Fibroblast of villous mesenchyme (primary cell): ENCODE measurements around the gene TESK1. TPM values are rescaled to one million over a fixed set of nuclear protein-coding genes. Genes with fewer than 3 reads are reported as not detected.
A peak's percentile ranks its signal among the peaks of the same experiment; 100 is the strongest.

Source experiments
- DNase-seq: peaks from one replicate; pipeline ENCODE4 v3.0.0-alpha.2; 2010; ENCODE audit warnings: low read depth
- H3K4me3 ChIP-seq: 2 replicates; pipeline ENCODE4 v1.5.1; 2011; ENCODE audit warnings: low read depth, mild to moderate bottlenecking, low read length
- small RNA-seq: library from RNA; depleted of rRNA; stranded (forward); fragments of <200 nt; gene quantifications from one replicate; pipeline ENCODE3, GENCODE V24; 2012
- total RNA-seq: library from RNA; depleted of rRNA; stranded (reverse); fragments of >200 nt; gene quantifications from 2 replicates; pipeline ENCODE4 v1.2.3, GENCODE V29; 2012
- TF ChIP-seq, protein P1 (sequence below): IDR thresholded peaks from 2 replicates; pipeline ENCODE4 v1.5.1; 2012; ENCODE audit warnings: low read depth, mild to moderate bottlenecking, low read length; ENCODE audit not compliant: insufficient read depth

TESK1 gene
- total RNA-seq, 1 donor = 13.0 TPM

DNA sequence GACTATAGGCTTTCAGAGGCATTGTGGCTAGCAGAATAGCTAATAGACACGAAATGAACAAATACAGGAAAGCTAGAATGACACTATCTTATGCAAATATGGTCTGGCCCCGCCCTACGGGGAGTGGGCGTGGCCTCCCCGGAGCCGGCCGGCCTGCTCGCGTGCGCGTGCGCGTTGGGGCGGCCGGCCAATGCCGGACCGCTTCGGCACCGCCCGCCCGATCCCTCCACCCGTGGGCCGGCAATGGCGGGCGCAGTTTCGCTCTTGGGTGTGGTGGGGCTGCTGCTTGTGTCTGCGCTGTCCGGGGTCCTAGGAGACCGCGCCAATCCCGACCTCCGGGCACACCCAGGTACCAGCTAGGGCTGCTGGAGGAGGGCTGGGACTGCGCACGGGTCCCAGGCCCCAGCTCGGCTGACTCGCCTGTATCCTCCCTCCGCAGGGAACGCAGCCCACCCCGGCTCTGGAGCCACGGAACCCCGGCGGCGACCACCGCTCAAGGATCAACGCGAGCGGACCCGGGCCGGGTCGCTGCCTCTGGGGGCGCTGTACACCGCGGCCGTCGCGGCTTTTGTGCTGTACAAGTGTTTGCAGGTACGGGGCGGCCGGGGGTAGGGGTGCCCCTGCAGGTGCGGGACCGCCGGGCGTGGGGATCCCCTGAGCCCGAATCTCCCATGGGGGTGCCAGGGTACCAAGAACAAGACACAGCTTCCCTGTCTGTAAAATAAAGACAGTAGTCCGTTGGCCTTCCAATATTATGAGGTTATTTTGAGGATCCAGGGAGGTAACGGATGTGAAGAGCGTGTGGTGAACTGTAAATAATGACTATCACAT, 53.3 kb downstream of the TESK1 start, which contains the start of gene CCDC107:
Gene CCDC107 (plus strand): TSS at position 156 of the 831 bp plus-strand sequence. CDS start 88 bp downstream, at position 244.
- H3K4me3 ChIP-seq = peak within 1 kb of the TSS; percentile 86
- DNase-seq = peak; percentile 88
- TF ChIP-seq, protein P1, sequence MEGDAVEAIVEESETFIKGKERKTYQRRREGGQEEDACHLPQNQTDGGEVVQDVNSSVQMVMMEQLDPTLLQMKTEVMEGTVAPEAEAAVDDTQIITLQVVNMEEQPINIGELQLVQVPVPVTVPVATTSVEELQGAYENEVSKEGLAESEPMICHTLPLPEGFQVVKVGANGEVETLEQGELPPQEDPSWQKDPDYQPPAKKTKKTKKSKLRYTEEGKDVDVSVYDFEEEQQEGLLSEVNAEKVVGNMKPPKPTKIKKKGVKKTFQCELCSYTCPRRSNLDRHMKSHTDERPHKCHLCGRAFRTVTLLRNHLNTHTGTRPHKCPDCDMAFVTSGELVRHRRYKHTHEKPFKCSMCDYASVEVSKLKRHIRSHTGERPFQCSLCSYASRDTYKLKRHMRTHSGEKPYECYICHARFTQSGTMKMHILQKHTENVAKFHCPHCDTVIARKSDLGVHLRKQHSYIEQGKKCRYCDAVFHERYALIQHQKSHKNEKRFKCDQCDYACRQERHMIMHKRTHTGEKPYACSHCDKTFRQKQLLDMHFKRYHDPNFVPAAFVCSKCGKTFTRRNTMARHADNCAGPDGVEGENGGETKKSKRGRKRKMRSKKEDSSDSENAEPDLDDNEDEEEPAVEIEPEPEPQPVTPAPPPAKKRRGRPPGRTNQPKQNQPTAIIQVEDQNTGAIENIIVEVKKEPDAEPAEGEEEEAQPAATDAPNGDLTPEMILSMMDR = peak; percentile 47

- H3K4me3 ChIP-seq = peak overlapping the region; percentile 86
- peak; percentile 57 for DNase-seq
- TF ChIP-seq, protein P1 = no peak
Observed at GRCh38 chr9:35658968-35659220, 53.8 kb downstream of the TESK1 start.

DNA sequence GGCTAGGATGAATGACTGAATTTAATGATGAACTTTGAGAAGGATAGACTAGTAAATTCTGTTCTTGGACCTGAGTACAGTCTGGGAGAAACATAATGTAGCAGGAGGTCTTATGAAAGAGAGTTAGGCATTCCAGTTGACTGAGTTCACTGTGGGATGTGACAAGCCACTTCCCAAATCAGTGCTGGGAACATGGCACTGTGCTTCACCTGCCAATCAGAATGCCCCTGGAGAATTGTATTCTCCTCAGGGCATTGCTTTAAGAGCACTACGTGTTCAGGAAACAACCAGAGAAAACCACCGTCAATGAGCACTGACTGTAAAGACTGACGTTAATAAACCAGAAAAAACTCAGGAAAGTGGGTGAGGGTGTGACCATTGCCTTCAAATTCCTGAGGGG, 54.3 kb downstream of the TESK1 start:
- peak; percentile 56 for DNase-seq
- TF ChIP-seq, protein P1 = no peak
- peak overlapping the region; percentile 86 for H3K4me3 ChIP-seq

Small RNA genes lying within 50 kb of the gene (small RNA-seq; reads per million reads assigned to genes)
- gene MIR4667 = 0.66 reads per million
- gene RMRP = not detected
- gene RPS29P17 = not detected

Other genes with a start within 250 kb of the TESK1 start
- gene RUSC2, start 115.2 kb upstream of the TESK1 start, total RNA-seq = 24.2 and 33.2 TPM in 2 replicates
- 0.86 and 1.3 TPM in 2 replicates for gene CD72, start 13.2 kb downstream of the TESK1 start, total RNA-seq
- under 0.01 TPM in 1 of 2 replicates, not detected in the other for gene SIT1, start 45.7 kb downstream of the TESK1 start, total RNA-seq
- 103,191 and 163,599 TPM in 2 replicates for gene RMRP, start 52.8 kb downstream of the TESK1 start, total RNA-seq
- gene CCDC107, start 53.0 kb downstream of the TESK1 start, total RNA-seq = 18.1 and 18.7 TPM in 2 replicates
- gene ARHGEF39, start 59.9 kb downstream of the TESK1 start, total RNA-seq = 0.97 and 3.0 TPM in 2 replicates
- under 0.01 TPM in 1 of 2 replicates, not detected in the other for gene CA9, start 68.7 kb downstream of the TESK1 start, total RNA-seq
- 1,636 and 1,893 TPM in 2 replicates for gene TPM2, start 84.7 kb downstream of the TESK1 start, total RNA-seq
- 369 and 428 TPM in 2 replicates for gene TLN1, start 126.9 kb downstream of the TESK1 start, total RNA-seq
- gene CREB3, start 127.4 kb downstream of the TESK1 start, total RNA-seq = 107 and 126 TPM in 2 replicates
- 29.0 and 38.4 TPM in 2 replicates for gene GBA2, start 144.0 kb downstream of the TESK1 start, total RNA-seq
- 14.8 and 17.7 TPM in 2 replicates for gene RGP1, start 144.0 kb downstream of the TESK1 start, total RNA-seq
- not detected in 2 replicates for gene MSMP, start 149.0 kb downstream of the TESK1 start, total RNA-seq
- 16.4 and 19.9 TPM in 2 replicates for gene NPR2, start 186.3 kb downstream of the TESK1 start, total RNA-seq
- 0.32 and 0.86 TPM in 2 replicates for gene SPAG8, start 207.0 kb downstream of the TESK1 start, total RNA-seq
- gene HINT2, start 209.8 kb downstream of the TESK1 start, total RNA-seq = 13.8 and 27.4 TPM in 2 replicates
- gene FAM221B, start 223.5 kb downstream of the TESK1 start, total RNA-seq = not detected in 2 replicates
- 0.86 and 1.9 TPM in 2 replicates for gene TMEM8B, start 224.0 kb downstream of the TESK1 start, total RNA-seq